GM04503 (cell line): ENCODE data around the gene MS4A18.
"Not testable (repeated sequence)": the region's sequence is repeated elsewhere in the genome, so short reads cannot be mapped to it uniquely, and the experiment has no call there.

Source experiments
- DNase-seq: peaks from one replicate; pipeline ENCODE4 v3.0.0-alpha.2; 2012; ENCODE audit warnings: low read depth

Gene MS4A18

DNA sequence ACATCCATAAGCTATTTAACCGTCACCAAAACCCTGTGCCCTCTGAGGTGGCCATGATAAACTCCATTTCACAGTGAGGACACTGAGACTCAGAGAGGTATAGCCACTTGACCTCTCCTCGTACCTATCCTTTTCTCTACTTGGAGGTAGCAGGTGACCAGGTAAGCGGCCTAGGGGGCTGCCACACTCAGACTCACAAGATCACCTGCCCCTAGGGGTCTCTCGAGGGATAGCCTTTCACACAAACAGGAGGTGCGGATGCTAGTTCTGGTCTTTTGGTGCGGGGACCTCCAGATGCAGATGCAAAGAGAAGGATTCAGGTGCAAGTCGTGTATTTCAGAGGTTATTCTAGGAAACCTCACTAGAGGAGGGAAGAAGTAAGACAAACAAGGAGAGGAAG, 14.6 kb downstream of the MS4A18 start:
- no peak for DNase-seq

DNA sequence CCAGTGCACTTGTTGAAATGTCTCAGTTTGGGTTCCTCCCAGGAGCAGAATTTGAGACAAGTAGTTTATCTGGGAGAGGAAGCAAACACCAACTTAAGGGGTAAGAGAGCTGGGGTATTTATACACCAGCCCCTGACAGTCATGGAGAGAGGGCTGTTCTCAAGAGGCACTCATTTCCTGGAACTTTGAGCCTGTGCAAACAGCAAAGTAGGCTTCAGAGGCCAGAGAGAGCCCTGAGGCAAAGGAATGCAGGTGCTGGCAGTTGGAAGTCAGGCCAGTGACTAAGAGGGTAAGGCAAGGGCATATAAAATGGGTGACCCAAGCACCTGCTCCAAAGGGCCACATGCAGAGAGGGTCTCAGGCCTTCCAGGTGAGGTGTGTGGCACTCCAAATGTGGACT, 16.1 kb downstream of the MS4A18 start:
- no peak for DNase-seq

DNA sequence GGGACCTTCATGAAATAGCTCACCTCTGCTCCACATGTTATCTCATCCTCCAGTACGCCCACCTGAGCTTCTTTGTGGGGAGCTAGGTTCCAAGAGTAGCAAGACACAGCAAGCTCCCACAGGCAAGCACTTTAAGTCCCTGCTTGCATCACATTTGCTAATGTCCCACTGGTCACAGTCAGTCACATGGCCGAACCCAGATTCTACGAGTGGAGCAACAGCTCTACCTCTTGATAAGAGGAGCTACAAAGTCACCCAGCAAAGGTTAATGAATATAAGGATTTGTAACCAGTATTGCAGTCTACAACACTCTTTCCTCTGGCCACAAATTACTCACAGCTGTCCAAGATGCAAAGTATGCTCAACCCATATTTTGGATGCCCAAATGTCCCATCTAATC, 16.9 kb downstream of the MS4A18 start:
- DNase-seq, result no peak

DNA sequence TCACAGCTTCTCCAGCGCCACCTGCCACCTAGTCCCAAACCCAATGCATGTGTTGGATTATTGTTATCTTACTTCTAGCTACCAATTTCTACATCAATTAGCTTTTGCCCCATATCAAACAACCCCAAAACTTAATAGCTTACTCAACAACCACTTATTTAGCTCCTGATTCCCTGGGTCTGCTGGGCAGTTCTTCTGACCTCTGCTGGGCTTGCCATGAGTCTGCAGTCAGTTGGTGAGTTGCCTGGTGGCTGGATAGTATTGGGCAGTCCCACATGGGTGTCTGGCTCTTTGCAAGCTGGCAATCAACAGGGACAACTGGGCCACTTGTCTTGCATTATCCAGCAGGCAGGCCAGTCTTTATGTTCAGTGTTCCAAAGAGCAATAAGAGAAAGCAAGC, 18.5 kb downstream of the MS4A18 start:
- DNase-seq, result no peak

DNA sequence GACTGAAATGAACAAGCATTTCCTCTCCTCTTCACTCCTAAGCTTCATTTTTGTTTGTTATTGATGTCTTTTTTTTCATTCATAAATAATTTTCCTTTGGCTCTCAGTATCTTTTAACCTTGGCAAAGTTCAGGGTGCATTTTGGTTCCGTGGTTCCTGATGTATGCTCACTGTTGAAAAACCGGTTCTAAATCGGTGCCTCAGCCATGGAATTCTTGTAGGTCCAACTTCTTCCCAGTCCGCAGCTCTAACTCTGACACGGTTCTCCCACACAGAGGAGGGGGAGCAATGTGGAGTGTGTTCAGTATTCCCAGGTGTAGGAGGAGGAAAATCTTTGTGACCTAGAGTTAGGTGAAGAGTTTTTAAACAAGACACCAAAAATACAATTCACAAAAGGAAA, 19.6 kb downstream of the MS4A18 start:
- DNase-seq, result no peak

DNA sequence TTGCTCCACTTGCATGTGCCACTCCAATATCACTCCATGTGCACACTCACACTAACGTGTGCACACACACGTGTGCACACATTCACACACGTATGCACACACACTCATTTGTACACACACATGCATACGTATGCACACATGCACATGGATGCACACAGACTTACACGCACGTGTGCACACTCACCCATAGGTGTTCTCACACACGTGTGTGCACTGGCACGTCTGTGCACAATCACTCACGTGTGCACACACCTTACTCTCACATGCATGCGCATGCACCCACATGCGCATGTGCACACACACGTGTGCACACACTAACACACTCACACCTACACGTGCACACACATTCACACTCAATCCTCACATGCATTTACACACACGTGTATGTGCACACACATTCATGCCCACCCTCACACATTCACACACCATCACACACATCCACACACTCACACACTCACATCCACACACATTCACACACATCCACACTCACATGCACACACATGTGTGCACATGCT, 22.9 kb downstream of the MS4A18 start:
- no peak for DNase-seq

DNA sequence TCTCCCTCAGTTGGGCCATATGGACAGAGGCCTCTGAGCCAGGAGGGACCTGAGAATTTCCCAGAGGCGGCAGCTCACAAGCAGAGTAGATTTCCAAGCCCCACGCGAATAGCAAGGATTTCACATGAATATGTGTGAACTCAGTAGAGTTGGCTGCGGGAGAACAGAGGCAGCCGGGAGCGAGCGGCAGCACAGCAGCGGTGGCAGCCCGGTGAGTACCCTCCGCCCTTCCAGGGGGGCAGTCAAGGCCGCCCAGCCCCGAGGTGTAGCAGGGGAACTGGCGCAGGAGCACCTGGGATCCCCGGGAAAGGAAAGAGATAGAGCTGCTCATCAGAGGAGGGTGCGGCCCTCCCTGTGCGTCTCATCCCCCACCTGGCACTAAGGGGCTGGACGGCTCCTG, 23.7 kb downstream of the MS4A18 start:
- no peak for DNase-seq

DNA sequence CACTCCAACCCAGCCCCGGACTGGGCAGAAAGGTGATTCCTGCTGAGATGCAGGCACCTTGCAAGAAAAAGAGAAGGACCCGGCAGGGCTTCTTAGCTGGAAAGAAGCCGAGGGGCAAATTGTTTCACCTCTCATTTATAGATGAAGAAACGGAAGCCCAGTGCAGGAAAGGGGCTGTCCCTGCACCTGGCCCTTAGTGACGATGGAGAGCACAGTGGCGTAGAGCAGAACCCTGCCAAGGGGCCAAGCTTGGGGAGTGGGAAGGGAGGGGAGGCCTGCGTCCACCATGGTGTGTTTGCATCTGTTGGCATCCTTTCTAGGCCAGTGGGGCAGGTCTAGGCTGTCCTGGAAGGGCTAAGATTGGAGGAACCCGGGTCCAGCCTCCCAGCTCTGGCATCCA, 24.3 kb downstream of the MS4A18 start:
- DNase-seq, result no peak

DNA sequence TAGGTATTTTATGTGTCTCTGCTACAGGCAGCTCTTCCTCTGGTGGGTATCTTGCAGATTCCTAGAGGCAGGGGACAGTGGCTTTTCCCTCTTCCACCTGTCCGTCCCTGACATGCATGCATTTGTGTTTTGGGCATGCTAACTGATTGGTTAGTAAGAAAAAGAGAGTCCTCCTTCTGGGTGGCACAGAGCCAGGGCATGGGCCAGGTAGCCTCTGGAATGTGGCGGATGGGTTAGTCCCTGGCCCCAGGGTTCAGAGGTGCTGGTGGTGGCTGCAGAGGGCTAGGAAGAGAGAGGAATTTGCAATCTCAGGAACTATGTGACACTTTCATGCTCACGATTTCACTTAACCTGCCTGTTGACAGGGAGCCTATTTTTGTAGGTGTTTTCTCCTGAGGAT, 26.4 kb downstream of the MS4A18 start:
- DNase-seq, result no peak

DNA sequence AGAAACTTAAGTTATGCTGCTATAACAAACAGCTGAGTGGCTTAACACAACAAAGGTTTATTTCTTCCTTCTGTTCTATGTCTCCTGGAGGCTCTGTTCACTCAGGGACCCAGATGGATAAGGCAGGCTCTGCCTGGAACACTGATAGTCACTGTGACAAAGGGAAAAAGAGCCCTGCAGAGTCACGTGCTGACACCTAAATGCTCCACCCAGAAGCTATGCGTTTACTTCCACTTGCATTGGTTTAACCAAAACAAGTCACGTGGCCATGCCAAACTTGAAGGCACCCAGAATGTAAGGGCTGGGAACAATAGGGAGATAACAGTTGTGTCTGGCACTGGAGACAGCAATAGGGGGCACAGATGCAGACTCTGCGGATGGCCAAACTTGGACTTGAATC, 28.8 kb downstream of the MS4A18 start:
- DNase-seq, result no peak

DNA sequence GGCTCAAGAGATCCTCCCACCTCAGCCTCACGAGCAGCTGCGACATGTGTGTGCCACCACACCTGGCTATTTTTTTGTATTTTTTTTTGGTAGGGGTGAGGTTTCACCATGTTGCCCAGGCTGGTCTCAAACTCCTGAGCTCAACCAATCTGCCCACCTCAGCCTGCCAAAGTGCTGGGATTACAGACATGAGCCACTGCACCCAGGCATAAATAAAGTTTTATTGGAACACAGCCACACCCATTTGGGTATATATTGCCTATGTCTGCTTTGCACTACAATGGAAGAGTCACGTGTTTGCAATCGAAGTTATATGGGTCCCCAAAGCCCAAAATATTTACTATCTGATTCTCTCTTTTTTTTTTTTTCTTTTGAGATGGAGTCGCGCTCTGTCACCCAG, 30.4 kb downstream of the MS4A18 start:
- no peak for DNase-seq

DNA sequence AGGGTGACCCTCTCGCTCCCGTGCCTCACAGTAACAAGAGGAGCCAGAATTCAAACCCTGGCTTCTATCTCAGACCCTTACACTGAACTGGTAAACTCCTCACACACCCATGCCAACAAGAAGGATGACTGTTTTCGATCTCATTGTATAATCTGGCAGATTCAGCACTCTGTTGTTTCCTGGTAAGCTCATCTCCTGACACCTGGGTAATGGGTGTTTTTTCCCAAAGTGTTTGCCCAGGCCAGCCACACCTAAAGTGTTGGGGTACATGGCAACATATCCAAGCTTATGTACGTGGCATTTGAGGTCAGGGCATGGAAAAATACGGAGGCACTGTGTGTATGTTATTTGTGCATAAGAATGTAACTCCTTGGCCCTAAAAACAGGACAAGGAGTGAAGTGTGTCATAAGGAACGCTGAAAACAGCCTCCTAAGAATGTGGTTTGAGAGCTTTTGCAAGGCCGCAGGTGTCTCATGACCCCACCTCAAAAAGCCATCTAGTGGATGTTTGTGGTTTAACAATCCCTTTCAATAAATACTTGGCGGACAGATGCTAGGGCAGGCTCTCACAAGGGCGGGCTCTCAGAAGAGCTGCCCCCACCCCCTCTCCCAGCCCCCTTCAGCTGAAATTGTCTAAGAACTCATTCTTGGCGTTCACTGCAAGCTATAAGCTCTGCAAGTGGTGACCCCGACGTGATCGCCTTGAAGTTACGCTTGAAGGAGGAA, 31.9 kb downstream of the MS4A18 start, which contains the start of gene MS4A15:
MS4A15 (plus strand) TSS at position 561 of the 726 bp plus-strand sequence. CDS start 6,867 bp downstream, outside the sequence.
- no peak for DNase-seq

DNA sequence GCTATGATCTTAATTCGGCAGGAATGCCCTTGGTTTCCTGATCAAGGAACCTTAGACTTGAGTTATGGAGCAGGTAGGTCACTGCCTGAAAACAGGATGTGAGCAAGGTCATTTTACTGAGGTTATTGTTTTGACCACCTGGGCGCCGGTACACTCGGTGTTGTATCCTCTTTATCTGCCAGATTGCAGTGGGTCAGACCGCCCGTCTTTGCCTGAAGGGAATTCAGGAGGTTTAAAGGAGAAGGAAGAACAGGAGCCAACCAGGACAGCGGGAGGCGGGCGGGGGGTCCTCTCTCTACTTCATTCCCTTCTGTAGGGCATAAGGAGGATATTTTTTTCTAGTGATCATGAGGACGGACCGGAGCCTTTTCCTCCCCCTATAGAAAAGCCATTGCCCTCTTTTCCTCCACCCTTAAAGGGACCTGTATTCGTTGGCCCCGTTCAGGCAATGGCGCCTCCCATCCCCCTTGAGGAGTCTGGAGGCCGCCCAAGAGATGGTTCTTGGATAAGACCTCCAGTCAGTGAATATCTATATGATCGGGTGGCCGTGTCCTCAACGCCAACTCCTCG, 32.8 kb downstream of the MS4A18 start:
- DNase-seq, result no peak

DNA sequence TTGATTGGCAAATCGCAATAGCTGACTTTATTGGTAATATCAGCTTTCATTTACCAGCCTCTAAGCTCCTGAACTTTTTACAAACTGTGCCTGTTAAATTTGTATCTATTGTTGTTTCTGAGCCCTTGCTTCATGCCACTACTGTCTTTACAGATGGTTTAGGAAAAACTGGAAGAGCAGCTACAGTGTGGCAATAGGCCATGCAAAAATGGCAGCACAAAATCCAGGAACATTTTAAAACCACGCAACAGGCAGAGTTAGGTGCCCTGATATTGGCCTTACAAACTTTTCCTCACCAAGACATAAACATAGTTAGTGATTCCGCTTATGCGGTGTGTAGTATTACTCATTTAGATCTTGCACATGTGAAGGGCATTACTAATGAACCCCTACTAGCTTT, 34.2 kb downstream of the MS4A18 start:
- DNase-seq, result not testable (repeated sequence)

DNA sequence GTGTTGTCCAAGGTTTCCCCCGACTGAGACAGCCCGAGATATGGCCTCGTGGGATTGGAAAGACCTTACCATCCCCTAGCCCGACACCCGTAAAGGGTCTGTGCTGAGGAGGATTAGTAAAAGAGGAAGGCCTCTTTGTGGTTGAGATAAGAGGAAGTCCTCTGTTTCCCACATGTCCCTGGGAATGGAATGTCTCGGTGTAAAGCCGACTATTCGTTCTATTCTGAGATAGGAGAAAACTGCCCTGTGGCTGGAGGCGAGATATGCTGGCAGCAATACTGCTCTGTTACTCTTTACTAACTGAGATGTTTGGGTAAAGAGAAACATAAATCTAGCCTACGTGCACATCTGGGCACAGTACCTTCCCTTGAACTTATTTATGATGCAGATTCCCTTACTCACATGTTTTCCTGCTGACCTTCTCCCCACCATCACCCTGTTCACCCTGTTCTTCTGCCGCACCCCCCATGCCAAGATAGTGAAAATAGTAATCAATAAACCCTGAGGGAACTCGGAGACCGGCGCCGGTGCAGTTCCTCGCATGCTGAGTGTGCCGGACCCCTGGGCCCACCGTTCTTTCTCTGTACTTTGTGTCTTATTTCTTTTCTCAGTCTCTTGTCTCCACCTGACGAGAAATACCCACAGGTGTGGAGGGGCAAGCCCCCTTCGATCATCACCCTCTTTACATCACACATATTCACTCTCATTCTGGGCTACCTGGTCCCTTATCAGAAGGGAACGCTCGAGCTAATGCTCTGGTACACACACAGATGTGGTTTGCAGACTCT, 35.1 kb downstream of the MS4A18 start:
- not testable (repeated sequence) for DNase-seq

DNA sequence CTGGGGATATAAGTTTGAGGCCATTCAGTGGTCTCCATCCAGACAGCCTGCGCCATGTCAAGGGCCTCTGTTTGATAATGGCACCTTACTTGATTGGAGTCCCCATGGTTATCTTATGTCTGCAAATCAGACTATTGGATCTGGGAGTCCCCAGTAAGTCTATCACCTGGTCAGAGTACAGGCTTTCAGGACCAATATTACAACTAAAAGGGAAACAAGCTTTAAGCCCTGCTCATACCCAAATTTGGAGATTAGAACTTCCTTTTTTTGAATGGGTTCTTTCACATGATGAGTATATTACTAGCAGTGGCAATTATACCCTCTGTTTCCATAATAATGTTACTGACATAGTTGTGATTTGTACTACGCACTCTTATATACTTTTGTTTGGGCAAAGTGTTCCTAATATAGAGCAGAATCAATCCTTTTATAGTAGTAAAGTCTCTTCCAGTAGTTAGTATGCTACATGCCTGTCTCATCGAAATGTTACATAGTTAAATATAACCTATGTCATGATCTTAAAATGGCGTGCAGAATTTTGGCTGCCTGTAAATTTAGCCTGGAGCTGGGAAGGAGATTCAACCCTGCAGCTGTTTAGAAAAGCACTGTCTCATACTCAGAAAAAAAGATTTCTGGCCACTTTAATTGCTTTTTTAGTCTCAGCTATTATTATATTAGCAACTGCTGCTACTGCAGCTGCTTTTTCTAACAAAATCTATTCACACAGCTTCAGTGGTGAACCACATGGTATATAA, 37.1 kb downstream of the MS4A18 start:
- no peak for DNase-seq

DNA sequence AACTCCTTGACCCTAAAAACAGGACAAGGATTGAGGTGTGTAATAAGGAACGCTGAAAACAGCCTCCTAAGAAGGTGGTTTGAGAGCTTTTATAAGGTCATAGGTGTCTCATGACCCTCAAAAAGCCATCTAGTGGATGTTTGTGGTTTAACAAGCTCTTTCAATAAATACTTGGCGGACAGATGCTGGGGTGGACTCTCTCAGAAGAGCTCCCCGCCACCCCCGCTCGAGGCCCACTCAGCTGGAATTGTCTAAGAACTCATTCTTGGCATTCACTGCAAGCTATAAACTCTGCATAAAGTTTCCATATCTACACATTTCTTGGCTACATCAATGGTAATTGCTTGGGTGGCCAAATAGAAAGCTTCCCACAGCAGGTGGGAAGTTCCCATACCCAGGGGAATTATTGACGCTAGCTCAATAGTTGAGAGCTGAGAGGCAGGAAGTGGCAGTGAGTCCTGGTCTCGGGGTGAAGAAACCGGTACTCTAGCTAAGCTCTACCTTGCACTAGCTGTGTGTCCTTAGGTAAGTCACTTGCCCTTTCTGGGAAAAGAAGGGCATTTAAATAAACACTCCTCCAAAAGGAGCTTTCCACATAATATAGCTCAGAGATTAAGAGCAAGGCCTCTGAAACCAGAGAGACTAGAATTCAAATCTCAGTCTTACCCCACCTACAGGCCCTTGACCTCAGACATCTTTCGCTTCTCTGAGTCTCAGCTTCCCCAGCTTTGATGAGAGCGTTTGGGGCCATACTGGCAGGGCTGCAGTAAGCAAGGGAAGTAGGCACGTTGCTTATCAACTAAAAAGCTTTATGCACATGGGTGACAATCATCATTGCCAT, 38.6 kb downstream of the MS4A18 start:
- DNase-seq, result no peak

DNA sequence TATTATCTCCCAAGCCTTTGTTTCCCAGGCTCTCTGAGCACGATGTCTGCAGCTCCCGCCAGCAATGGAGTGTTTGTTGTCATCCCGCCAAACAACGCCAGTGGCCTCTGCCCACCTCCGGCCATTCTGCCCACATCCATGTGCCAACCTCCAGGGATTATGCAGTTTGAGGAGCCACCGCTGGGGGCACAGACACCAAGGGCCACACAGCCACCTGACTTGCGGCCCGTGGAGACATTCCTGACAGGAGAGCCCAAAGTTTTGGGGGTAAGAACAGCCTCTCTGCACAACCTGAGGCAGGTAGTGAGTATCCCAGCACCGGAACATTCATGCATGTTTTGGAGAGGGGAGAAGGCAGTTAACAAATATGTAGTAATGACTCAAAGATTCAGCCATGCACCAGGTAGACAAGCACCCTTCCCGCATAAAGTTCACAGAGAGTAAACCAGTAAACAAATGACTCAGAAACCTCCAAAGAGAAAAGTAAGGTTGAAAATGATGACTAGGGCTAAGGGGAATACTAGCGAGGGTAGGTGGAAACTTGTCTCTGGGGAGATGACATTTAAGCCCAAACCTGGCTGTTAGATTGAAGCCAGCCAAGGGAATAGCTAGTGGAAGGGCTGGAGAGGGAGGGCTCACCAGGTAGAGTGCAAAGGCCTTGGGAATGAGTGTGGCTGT, 39.3 kb downstream of the MS4A18 start:
- no peak for DNase-seq

DNA sequence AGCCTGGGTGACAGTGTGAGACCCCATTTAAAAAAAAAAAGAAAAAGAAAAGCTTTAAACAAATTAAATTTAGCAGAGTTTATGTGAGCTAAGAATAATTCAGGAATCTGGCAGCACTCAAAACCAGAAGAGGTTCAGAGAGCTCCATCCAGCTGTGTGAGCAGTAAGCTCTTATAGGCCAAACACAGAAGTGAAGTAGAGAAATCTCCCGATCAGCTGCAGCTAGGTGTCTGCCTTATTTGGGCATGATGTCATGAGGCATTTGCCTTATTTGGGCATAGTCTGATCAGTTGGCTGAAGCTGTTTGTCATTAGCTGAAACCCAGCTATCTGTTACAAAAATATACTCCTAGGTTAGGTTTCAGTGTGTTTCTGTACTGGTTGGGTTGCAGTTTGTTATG, 40.4 kb downstream of the MS4A18 start:
- DNase-seq, result no peak

DNA sequence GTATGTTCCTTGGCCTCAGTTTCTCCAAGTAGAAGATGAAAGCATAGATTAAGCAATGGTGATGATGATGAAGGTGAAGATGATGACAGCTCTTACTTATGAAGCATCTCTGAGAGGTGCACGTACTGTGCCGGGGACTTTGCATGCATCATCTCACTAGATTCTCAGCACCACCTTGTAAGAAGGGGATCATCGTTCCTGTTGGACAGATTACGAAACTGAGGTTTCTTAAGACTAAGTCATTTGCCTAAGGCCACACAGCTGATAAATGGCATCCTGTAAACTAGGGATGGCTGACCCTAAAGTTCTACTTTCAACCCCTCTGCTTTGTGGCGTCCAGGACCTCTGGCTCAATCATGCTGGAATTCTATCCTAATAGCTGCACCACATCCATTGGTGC, 40.8 kb downstream of the MS4A18 start:
- no peak for DNase-seq

DNA sequence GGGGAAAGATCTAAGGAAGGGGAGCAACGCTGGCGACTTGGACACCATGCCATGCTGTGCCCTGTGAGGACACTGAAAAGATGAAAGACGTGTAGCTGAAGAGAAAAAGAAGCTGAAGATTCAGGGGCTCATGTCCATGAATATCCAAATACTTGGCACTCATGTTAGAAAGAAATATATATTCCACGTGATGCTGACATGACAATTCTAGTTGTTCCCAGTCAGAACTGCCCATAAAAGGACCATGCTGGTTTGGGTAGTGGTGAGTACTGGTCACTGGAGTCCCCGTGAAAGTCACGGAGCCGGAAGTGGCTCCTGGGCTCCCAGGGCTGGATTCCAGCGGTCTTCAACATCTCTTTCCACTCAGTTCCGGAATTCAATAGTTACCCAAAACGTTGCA, 42.0 kb downstream of the MS4A18 start:
- DNase-seq, result no peak
